ENCODE data around the gene DMRT3.

DNA sequence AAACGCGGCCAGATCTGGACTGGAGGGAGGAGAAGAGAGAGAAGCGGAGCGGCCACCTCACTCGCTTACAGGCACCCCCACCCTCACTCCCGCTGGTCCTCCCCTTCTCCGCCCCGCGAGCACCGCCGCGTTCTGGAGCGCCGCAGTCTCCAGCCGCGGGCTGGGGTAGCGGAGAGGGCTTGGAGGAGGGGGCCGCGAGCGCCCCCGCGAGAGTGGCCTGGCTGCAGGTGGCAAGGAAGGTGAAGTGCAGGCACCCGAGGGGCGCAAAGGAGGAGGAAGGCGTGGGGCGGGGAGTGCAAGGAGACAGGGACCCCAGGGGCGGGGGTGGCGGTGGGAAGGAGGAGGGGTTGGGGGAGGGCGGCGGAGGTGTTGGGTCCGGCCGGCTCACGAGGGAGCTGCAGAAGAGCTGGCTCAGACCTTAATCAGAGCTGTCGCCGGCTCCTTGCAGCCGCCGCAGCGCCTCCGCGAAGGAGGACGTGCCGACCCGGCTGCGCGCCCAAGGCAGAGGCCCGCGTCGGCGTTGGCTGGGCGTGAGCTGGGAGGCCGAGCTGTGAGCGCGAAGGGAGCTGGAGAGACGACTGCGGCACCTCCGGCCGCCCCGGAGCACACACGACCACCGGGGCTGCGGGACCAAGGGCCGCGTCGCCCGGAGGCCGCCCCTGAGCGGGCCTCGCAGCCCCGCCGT is at the start of gene DMRT3:
- TF ChIP-seq, protein P1, sequence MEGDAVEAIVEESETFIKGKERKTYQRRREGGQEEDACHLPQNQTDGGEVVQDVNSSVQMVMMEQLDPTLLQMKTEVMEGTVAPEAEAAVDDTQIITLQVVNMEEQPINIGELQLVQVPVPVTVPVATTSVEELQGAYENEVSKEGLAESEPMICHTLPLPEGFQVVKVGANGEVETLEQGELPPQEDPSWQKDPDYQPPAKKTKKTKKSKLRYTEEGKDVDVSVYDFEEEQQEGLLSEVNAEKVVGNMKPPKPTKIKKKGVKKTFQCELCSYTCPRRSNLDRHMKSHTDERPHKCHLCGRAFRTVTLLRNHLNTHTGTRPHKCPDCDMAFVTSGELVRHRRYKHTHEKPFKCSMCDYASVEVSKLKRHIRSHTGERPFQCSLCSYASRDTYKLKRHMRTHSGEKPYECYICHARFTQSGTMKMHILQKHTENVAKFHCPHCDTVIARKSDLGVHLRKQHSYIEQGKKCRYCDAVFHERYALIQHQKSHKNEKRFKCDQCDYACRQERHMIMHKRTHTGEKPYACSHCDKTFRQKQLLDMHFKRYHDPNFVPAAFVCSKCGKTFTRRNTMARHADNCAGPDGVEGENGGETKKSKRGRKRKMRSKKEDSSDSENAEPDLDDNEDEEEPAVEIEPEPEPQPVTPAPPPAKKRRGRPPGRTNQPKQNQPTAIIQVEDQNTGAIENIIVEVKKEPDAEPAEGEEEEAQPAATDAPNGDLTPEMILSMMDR (IDR thresholded peaks at IDR 0.05), result no peak
- TF ChIP-seq POLR2A (IDR thresholded peaks at IDR 0.05), result no peak

Data from esophagus squamous epithelium (tissue), 4 donors.